Hippocampal formation (tissue), 2 donors: ENCODE results near the gene CLIC3.
"Not testable (repeated sequence)": the region's sequence is repeated elsewhere in the genome, so short reads cannot be mapped to it uniquely, and the experiment has no call there.

Source experiments
- DNase-seq, 2 donors: peaks; one replicate each; lab custom pipeline; 2025; lab: John Stamatoyannopoulos, UW

The CLIC3 gene, protein sequence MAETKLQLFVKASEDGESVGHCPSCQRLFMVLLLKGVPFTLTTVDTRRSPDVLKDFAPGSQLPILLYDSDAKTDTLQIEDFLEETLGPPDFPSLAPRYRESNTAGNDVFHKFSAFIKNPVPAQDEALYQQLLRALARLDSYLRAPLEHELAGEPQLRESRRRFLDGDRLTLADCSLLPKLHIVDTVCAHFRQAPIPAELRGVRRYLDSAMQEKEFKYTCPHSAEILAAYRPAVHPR

DNA sequence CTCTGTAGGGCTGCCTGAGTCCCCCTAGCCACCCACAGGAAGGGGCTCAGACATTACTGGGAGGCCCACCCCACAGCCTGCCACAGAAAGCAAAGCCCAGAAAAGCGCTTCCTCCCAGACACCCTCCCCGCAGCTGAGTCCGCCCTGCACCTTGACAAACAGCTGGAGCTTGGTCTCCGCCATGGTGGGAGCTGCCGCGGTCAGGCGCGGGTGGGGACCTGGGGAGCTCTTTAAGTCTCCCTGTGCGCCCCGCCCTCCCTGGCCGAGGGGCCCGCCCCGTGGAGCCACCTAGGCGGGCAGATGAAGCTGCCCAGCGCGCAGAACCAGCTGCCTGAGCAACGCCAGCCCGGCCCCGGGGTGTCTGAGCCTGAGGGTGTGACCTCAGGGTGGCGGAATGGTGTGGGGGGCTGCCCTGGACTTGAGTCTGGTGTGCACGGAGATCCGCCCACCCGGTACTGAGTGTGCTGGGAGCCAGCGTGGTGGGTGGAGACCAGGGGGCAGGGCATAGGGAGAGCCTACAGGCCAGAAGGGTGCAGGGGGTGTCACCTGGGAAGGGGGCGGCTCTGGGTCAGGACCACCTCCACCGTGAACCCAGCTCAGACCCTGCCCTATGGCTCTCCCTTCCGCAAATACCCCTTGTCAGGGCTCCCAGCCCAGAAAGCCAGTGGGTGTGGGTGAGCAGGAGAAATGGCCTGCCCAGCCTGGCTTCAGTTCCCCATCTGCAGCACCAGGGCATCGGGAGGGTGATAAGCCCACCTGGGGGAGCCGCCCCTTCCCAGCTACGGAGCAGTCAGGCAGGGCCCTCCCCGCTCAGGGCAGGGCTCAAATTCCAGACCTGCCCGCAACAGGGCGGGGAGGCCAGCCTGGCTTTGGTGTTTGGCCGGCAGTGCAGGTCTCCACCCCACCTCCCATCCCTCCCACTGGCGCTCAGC, at the start of gene CLIC3:
Gene CLIC3 (minus strand): TSS at position 208 of the 932 bp plus-strand sequence. CDS start 25 bp downstream, at position 183.
- DNase-seq, result no peak

DNA sequence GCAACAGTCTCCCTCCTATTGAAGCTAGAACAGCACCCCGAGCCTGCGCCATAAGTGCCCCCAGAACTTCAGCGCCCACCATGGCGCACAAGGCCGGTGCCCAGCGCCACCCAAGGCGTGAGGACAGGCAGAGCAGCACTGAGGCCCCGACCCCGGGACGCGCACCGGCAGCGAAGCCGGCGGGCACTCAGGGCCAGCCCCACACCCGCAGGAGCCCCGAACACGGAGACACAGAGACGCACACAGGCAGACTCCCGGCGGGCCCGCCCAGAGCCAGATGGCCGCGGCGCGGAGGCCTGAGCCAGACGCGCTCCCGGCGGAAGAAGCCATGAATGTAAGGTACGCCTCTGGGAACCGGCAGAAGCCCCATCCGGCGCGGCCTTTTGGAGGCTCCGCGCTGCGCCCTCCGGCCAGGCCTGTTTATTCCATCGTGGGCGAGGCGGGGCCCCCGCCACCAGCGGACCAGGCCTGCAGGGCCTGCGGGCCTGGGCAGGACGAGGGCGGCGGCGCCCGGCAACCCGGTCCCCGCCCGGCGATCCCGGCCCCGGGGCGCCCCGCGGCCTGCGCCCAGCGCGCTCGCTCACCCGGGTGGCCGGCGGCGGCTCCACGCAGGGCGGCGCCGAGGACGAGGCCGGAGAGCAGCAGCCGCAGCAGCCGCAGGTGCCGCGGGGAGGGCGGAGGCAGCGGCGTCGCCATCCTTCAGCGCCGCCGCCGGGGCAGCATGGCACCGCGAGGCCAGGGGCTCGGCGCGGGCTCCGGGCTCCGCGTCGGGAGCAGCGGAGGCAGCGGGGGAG, 49.1 kb upstream of the CLIC3 start:
- peak in 1 of 2 donors; percentile 30 for DNase-seq

DNA sequence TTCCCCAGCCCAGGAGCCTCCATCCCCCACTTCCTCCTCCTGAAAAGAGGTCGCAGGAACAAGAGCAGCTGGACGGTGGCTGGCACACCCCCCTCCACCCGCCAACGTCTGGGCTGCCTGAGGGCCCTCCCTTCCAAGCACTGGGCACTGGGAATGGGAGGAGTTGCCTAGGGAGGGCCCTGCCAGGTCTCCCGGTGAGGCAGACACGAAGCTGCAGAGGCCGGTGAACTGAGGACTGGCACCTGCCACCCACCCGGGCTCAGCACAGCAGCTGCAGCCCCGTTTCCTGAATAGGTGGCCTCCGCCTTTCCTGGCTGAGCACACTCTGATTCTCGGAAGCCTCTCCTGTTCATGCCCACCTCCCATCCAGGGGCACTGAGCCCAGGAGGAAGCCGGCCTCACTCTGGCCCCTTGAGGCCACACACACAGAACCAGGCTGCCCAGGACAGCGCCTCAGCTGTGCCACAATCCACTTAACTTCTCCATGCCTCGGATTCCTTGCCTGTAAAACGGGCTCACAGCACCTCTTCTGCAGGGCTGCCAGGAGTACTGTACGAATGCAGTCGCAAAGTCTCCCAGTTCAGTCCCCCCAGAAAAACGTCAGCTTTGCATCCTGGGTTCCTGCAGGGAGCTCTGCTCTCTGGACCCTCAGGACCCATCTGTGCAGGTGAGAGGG, 48.3 kb upstream of the CLIC3 start:
- no peak for DNase-seq

DNA sequence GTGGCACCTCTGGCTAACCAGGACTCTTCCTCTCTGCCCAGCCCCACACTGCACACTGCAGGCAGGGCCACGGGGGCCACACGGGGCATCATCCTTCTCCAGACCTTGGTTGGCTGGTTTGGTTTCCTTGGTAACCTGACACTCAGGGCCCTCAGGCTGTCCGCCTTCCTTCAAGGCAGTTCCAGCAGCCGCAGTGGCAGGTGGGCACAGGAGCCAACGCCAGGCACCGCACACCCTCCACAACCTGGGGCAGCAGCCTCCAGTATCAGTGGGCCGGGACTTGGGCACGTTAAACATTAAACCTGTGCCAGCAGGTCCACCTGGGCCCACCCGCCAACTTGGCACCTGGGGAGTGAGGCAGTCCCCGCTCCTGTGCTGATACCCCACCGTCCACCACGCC, 47.7 kb upstream of the CLIC3 start:
- DNase-seq, result no peak

DNA sequence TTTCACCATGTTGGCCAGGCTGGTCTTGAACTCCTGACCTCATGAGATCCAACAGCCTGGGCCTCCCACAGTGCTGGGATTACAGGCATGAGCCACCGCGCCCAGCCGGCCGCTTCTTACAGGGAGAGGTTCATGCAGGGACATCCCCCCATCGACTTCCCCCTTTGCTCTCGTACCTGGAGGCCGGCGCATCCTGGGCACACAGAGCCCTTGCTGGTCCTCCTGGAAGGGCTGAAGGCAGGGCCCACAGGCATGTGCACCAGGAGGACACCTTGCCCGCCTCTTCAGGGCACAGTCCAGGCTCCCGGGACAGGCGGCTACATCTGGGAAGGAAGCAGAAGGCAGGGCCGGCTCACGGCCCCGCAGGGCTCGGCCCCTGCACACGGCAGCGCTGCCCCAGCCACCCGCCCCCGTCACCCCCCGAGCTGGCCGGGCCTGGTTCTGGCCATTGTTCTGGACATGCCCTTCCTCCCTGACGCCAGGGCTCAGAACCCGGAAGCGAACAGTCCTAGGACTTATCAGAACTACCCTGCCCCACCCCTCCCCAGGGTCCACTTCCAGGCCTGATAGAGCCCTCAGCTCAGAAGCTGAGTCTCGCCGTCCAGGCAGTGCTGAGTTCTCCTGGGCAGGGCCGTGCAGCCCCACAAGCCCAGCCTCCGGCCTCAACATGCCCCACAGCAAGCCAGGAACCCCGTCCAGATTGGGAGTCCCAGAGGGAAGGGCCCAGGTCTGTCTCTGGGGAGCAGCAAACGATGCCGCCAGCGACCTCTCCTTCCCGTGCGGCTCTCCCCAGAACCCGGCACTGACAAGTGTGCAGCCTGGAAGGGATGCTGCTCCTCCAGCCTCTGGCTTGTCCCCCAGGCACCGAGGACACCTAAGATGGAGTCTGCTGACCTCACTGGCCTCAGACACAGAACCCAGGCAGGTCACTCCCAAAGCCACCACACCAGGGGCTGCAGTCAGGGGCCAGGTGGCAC, 46.7 kb upstream of the CLIC3 start:
- no peak for DNase-seq

DNA sequence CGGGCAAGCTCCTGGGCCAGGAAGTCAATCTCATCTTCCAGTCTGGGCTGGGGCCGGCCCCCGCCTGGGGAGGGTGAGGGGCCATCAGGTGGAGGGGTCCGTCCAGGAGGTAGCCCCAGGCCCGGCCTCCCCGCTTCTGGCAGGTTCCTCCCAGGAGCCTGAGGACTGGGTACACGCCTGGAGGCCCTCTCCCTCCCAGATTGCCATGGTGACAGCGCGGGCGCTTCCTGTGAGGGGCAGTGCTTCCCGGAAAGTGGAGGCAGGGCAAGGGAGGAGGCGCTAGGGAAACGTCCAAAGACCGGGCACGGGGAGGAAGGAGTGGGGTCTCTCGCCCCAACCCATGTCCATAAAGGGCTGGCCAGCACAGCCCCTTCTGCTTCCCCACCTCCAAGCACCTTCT, 44.8 kb upstream of the CLIC3 start:
- DNase-seq, result no peak

DNA sequence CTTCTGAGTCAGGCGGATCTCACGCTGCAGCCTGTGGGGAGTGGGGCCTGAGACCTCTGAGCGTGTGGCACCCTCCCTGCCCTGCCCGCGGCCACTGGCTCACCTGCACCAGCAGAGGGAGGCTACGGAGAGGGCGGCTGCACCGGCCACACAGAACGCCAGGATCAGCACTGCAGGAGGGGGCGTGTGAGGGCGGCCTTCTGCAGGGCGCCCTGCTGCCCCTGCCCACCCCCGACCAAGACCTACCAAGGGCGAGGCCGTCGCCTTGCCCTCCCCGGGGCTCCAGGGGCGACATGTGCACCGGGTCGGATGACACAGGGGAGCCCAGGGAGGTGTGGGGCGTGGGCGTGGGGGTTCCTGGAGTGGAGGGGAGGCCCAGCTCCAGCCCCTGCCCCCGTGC, 44.2 kb upstream of the CLIC3 start:
- no peak for DNase-seq

DNA sequence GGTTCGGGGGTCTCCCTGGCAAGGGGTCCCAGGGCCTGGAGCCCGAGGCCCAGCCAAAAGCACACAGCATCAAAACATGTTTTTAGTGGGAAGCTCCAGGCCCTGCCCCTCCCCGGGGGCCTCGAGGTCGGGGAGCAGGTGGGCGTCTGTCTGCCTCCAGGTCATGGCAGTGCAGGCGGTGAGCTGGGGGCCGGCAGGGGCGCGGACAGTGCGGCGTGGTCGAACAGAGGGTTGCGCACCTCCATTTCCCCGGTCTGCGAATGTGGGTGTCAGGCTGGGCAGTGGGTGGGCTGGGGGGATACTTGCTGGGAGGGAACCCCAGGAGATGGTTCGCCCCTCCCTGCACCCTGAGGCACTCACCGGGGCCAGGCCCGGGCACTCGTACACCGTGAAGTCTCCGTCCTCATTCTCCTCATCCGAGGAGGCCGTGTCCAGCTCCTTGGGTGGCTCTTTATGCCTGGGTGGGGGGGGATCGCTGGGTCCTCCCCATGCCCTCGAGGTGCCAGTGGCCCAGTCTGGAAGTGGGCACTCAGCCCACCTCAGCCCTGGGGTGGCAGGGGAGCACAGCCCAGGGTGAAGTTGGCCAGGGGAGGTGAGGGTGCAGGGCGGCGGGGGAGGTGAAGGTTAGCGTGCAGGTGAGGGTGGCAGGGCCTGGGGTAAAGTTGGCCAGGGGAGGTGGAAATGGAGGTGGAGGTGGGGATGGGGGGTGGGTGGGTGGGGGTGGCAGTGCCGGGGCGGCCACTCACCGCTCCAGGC, 43.4 kb upstream of the CLIC3 start:
- no peak for DNase-seq

DNA sequence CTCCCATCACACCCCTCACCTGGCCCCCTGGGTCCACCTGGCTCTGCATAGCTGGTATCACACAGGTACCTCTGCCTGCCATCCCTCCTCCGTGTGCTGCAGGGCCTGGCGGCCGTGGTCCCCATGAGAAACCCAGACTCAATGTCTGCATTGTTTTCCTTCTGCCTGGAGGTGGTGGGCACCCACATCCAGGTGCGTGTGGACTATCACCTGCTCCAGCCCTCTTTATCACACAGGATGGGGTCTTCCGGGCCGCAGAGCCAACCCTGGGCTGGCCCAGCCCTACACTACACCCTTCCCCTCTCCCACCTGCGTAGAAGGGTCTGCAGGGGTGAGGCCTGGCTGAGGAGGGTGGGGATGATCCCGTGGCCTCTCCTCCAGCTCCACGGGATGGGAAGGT, 42.5 kb upstream of the CLIC3 start:
- no peak for DNase-seq

DNA sequence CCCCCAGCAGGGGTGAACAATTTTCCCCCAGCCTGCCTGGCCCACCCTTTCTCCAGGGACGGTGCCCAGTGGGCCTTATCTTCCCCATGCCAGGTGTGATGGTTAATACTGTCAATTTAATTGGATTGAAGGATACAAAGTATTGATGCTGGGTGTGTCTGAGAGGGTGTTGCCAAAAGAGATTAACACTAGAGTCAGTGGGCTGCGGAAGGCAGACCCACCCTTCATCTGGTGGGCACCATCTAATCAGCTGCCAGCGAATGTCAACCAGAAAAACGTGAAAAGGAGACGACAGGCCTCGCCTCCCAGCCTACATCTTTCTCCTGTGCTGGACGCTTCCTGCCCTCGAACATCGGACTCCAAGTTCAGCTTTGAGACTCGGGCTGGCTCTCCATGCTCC, 41.1 kb upstream of the CLIC3 start:
- no peak for DNase-seq

DNA sequence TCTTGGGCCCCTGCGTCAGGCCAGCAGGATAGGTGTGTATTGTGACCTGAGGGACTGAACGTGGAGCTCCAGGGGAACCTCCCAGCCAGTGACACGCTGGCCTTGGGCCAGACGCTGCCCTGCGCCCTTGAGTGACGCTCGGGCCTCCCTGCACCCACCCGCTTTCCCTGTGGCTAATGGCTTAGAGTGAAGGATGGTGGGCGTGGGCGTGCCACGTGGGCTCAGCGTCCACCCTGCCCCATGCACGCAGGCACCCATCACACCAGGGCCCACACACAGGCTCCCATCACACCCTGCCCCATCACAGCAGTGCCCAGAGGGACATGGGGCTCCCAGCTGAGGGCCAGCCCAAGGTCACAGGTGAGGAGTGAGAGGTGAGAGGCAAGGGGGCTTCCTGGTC, 40.7 kb upstream of the CLIC3 start:
- DNase-seq, result no peak

DNA sequence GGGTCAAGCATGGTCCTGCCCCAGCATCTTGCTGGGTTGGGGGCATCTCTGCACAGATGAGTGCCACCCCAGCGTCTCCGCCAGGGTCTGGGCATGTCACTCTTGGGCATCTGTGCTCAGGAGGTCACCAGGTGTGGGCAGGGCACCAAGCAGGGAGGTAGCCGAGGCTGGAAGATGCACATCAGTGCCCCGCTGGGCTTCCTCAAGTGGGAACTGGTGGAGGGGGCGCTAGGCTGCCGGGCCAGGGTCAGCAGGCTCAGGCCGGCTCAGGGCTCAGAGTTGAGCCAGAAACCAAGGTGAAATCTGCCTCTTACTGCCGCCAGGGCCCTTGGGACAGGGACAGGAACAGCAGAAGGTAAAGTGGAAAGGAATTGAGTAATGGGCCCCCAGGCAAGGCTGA, 39.6 kb upstream of the CLIC3 start:
- DNase-seq, result no peak

DNA sequence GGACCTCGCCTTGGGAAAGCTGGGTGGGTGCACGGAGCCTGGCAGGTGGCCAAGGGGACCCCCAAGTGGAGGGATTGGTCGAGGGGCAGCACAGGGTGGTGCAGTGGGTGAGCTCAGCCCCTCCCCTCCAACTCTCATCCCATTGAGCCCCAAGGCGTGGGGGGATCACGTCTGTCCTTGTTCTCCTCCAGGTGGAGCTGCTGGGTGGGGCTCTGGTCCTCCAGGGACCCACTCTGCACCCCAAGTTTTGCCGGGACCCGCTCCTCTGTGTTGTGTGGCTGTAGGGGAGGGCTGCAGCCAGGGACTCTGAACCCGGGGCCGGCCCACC, 39.1 kb upstream of the CLIC3 start:
- DNase-seq, result no peak

DNA sequence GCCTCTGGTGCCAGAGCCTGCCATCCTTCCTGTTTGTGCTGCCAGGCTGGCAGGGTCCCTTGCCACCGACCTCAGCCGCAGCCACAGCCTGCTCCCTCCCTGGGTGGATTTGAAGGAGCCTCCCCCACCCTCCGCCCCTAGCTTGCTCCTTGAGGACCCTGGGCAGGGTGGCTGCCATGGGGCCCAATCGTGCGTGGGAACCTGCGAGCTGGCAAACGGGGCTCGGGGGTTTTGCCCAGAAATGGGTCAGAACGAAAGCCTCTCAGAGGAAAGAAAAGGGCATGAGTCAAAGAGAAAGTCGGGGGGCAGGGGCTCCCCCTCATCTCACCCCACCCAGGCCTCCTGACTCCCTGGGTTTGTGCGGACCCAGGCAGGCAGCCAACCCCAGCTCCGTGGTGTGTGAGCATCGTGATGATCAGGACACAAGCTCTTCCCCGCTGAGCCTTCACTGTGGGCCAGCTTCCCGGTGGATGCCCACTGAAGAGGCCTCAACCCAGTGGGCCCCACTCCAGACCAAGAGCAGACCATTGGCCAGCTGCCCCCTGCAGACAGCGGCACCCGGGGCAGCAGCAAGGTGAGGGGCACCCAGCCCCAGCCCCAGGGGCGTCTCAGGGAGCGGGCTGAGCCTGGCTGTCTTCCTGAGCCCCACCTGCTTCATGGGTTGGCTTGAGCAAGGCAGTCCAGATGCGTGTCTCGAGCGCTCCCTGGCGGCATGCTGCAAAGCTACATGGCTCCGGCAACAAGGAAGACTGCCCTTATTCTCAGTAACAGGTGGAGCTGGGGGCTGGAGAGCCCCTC, 38.5 kb upstream of the CLIC3 start:
- DNase-seq, result peak; percentile 79 to 82

DNA sequence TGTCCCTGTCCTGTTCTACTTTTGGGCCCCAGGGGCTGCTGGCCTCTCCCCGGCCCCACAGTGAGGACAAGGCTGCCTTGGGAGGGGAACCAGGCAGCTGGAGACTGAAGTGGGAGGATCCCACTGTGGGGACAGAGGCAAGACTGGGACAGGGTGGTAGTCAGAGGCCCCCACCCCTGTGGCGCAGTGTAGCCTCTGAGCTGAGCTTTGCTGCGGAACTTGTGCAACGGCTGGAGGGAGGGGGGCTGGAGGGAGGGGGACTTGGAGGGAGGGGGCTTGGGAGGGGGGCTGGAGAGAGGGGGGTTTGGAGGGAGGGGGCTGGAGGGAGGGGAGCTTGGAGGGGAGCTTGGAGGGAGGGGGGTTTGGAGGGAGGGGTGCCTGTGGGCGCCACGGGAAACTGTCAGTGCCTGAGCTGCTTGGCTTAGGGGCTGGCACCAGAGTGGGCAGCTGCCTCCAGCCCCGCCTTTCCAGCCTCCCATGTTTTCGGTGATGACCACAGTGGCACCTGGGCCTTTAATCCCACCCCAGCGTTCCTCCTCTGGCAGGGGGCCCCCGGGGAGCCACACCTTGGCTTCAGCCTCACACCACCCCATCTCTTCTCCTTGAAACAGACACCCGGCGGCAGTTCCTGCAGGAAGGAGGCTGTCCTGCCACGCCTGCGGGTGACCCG, 37.8 kb upstream of the CLIC3 start:
- DNase-seq, result no peak

DNA sequence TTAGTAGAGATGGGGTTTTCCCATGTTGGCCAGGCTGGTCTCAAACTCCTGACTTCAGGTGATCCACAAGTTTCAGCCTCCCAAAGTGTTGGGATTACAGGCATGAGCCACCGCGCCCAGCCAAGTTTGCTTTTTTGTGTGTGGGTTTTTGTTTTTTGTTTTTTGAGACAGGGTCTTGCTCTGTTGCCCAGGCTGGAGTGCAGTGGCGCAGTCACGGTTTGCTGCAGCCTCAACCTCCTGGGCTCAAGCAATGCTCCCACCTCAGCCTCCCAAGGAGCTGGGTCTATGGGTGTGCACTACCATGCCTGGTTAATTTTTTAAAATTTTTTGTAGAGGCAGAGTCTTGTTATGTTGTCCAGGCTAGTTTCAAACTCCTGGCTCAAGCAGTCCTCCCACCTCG, 37.1 kb upstream of the CLIC3 start:
- not testable (repeated sequence) for DNase-seq

DNA sequence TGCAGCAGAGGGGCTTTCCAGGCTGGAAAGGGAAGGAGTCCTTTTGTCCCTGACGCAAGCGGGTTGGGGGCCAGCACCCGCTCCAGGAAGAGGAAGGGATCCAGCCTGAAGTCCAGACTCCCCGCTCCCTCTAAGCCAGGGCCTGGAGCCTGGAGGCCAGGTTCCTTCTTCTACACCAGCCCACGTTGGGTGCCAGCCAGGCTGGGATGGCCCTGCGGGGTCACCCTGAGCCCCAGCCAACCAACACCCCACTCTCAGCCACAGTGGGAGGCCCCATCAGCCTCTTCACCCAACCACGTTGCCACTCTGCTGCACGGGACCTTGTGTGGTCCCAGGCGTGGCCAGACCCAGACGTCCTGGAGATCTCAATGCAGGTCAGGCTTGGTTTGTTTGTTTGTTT, 36.5 kb upstream of the CLIC3 start:
- no peak for DNase-seq

DNA sequence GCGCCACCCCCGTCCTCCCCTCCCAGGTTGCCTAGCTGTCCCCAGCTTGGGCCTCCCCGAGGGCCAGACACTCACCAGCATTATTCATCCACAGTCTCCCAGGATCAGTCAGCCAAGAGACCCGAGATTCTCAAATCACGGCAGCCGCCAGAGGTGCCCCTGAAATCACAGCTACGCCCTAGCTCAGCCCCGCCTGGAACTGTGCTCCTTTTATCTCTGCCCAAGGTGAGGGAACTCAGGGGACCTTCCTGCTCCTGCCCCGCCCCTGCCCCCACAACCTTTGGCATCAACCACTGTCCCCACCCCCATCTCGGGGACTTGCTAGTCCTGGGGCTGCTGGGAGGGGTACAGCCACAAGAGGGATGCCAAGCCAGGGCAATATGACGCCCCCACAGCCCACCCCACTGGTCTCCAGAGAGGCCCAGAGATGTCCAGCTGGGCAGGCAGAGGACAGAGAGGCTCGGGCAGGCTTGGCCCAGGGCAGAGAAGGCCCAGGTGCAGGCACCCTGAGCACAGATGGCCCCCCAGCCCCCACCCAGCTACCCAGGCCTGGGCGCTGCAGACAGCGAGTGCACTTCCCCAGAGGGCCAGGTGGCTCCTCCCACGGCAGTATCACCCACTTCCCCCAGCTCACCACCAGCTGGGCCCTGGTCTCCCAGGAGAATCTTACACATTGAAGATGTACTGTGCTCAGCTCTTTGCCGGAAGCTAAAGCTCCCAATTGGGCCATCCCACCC, 35.7 kb upstream of the CLIC3 start, which contains the start of gene FUT7:
Gene FUT7 (minus strand): TSS at position 185 of the 737 bp plus-strand sequence. CDS start 97 bp downstream, at position 88.
- DNase-seq, result no peak
